ENCODE results near the gene MIEF1.

The MIEF1 gene

DNA sequence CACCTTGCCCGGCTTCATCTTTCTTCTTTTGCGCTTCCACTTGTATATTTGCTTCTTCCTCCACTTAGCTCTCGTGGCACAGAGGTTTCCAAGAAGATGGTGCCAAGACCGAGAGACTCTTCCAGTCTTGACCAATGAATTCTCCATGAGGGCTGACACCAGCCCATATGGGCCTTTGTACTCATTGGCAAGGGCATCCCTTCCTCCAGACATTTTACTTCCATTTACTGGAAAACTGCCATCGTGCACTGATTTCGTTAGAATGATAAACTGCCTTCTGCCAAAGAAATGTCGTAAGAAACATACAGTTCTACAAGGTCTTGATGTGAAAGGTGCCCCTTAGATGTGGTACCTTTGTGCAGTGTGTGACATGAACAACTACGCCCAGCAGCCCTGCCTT lies 4.7 kb upstream of the MIEF1 start:
- DNase-seq (ENCODE audit: low read depth in 2 of 2), result no peak
- H3K4me3 ChIP-seq (replicated peaks in 1 of 2; ENCODE audit: low read depth in 2 of 2, low read length in 2 of 2), result no peak overlapping the region
- TF ChIP-seq, protein P1, sequence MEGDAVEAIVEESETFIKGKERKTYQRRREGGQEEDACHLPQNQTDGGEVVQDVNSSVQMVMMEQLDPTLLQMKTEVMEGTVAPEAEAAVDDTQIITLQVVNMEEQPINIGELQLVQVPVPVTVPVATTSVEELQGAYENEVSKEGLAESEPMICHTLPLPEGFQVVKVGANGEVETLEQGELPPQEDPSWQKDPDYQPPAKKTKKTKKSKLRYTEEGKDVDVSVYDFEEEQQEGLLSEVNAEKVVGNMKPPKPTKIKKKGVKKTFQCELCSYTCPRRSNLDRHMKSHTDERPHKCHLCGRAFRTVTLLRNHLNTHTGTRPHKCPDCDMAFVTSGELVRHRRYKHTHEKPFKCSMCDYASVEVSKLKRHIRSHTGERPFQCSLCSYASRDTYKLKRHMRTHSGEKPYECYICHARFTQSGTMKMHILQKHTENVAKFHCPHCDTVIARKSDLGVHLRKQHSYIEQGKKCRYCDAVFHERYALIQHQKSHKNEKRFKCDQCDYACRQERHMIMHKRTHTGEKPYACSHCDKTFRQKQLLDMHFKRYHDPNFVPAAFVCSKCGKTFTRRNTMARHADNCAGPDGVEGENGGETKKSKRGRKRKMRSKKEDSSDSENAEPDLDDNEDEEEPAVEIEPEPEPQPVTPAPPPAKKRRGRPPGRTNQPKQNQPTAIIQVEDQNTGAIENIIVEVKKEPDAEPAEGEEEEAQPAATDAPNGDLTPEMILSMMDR (IDR thresholded peaks at IDR 0.05; ENCODE audit: low read depth, low read length), result no peak

DNA sequence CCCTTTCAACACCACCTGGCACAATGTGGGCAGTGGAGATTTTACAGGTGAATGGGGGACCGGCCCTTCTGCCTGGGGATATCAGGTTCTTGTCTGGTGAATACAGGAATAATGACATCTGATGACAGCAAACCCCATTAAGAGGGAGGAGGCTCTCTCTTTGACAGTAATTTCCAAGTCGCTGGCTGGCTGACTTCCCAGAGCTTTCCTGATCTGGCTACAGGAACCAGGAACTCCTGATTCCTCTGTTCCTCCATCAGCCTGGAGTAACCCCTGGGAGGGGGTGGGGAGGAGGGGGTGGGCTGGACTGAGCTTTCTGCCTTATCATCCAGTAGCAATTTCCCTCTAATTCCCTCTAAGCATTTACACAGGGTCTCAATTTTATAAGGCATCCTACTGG lies 3.7 kb upstream of the MIEF1 start:
- no peak overlapping the region for H3K4me3 ChIP-seq (replicated peaks in 1 of 2; ENCODE audit: low read depth in 2 of 2, low read length in 2 of 2)
- TF ChIP-seq, protein P1 (IDR thresholded peaks at IDR 0.05; ENCODE audit: low read depth, low read length), result no peak

DNA sequence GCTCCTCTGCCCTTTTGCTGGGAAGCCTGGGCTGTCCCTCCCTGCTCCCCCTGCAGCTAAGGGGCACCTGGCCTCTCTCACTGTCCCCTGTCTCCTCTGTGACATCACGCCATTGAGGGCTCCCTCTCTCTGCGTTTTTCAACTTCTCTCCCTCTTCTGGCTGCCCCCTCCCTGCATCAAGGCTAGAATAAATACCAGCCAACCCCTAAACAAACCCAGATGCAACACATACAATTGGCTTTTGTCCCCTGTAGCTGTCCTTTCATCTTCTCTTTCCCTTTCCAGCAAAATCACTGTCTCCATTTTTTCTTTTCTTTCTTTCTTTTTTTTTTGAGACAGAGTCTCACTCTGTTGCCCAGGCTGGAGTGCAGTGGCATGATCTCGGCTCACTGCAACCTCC lies 3.3 kb upstream of the MIEF1 start:
- TF ChIP-seq, protein P1 (IDR thresholded peaks at IDR 0.05; ENCODE audit: low read depth, low read length), result no peak
- no peak for DNase-seq (ENCODE audit: low read depth in 2 of 2)
- no peak overlapping the region for H3K4me3 ChIP-seq (replicated peaks in 1 of 2; ENCODE audit: low read depth in 2 of 2, low read length in 2 of 2)

More for the DNA sequence above, 3.7 kb upstream of the MIEF1 start:
- peak in 1 of 2 donors; percentile 38 for DNase-seq (ENCODE audit: low read depth in 2 of 2)

DNA sequence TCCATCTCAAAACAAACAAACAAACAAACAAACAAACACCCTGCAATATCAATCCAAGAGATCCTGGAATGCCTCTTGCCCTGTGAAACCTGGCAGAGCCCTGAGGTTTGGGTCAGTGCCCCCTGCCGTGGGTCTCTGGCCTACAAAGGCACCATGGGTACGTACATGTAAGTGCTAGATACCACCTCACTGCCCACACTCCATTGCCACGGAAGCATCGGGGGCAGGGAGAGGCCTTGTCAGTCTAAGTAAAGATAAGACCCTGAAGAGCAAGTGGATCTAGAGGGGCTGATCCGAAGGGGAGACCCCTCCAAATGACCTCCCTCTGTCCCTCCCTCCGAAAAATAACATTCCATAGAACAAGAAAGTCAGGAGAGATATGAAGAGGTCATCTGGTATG lies 2.0 kb upstream of the MIEF1 start:
- H3K4me3 ChIP-seq (replicated peaks in 1 of 2; ENCODE audit: low read depth in 2 of 2, low read length in 2 of 2), result no peak overlapping the region
- no peak for DNase-seq (ENCODE audit: low read depth in 2 of 2)
- TF ChIP-seq, protein P1 (IDR thresholded peaks at IDR 0.05; ENCODE audit: low read depth, low read length), result no peak

DNA sequence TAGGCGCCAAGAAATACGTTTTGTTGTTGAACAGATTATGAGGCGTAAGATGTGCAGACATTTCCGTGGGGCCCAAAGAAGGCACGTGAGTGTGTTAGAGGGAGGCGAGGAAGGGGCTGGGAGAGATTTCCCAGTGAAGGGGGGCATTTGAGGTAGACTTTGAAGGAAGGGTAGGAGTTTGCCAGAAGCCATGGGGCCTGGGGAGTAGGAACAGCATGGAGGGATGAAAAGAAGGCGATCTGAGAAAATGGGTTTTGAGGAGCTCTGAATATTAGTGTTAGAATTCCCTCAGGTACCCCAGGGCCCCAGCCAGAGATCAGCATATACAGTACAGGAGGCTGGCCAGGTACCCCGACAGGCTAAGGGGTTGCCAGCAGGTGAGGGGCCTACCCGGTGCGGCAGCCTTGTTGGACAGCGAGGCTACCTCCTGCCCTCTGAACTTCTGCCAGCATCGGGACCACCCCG lies 414 bp upstream of the MIEF1 start:
- no peak for DNase-seq (ENCODE audit: low read depth in 2 of 2)
- peak overlapping the region; percentile 74 to 85 for H3K4me3 ChIP-seq (replicated peaks in 1 of 2; ENCODE audit: low read depth in 2 of 2, low read length in 2 of 2)
- TF ChIP-seq, protein P1 (IDR thresholded peaks at IDR 0.05; ENCODE audit: low read depth, low read length), result no peak

DNA sequence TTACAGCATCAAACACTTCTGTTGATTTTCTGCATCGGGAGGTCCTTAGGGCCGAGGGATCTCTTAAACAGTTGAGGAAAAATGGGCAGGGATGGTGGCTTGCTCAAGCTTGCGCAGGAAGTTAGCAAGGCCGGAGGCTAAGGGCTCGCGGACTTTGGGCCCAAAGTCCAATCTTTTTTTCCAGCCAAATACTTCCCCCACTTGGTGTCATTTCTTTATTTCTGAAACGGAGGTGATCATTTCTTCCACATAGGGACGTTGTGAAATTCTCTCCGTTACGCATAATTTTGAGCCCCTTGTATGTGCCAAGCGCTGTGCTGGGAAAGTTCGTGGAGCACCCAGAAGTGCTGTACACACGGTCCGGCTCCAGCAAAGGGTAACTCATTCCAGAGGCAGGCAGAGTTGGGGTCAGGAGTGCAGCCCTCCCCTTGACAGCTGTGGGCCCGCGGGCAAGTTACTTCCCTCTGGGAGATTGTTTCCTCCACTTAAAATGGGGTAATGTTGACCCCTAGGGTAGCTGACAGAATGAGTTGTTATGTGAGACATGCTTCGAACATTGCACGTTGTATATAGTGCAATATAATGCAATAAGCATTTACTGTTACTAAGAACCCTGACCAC lies 809 bp downstream of the MIEF1 start:
- TF ChIP-seq, protein P1 (IDR thresholded peaks at IDR 0.05; ENCODE audit: low read depth, low read length), result no peak
- peak overlapping the region; percentile 74 to 85 for H3K4me3 ChIP-seq (replicated peaks in 1 of 2; ENCODE audit: low read depth in 2 of 2, low read length in 2 of 2)
- peak in 1 of 2 donors; percentile 26 for DNase-seq (ENCODE audit: low read depth in 2 of 2)

DNA sequence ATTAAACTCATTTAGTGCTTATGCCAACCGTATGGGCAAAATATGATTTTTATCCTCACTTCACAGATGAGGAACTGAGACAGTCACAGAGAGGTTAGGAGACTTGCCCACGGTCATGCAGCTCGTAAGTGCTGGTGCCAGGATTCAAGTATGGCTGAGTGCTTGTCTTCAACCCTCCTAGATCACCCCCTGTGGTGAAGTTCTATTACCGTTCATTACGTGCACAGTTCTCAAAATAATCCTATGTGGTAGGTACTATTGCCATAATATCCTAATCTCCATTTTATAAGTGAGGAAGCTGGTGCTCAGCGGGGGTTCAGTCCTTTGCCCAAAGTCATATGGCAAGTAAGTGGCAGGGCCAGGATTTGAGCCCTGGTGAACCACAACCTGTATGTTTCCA lies 1.5 kb downstream of the MIEF1 start:
- TF ChIP-seq, protein P1 (IDR thresholded peaks at IDR 0.05; ENCODE audit: low read depth, low read length), result no peak
- DNase-seq (ENCODE audit: low read depth in 2 of 2), result no peak
- peak overlapping the region in 1 of 2 donors; percentile 85 for H3K4me3 ChIP-seq (replicated peaks in 1 of 2; ENCODE audit: low read depth in 2 of 2, low read length in 2 of 2)

Measured in cardiac fibroblast (primary cell).